CMK (cell line): ENCODE measurements around the gene TTC12.
"Not testable (repeated sequence)": the region's sequence is repeated elsewhere in the genome, so short reads cannot be mapped to it uniquely, and the experiment has no call there.

Source experiments
- DNase-seq: peaks from one replicate; pipeline ENCODE4 v3.0.0-alpha.2; 2010; ENCODE audit warnings: low read depth

TTC12 gene

DNA sequence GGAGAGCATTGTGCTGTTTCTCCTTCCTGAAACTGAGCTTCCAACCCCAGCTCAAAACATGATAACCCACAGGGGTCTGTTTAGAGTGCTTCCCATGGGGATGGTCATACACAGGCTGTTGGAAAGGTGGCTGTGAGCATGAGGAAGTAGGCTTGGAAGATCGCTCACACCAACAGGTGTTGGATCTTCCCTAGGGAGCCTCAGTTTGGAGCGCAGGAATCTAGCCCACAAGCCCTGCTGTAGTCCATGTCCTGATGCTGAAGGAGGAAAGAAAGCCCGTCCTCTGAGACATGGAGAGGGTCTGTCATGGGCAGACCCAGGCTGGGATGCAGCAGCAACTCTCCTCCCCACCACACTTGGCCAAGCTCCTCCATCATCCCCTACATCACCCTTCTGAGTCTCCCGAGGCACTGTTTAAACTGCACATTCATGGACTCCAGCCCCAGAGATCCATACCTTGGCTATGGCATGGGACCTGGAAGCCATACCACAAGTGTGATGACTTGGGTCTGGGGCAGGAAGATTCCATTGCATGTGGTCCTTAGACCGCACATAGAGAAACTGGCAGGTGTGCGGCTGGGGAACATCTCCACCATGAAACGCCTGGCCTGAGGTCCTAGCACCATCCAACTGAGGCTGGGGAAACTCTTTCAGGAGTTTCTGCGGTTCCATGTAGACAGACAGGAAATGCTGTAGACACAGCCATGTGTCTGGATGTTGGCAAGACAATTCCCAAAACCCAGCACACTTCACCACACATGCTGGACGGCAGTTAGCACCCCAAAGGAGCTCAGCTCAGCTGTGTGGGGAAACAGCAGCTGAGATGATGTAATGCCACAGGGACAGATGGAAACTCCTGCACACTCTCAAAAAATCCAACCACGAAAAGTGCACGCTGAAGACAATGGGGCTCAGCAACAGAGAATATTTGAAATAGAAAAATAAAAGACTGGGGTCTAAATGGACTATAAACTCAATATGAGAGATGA, 27.6 kb upstream of the TTC12 start:
- no peak for DNase-seq

DNA sequence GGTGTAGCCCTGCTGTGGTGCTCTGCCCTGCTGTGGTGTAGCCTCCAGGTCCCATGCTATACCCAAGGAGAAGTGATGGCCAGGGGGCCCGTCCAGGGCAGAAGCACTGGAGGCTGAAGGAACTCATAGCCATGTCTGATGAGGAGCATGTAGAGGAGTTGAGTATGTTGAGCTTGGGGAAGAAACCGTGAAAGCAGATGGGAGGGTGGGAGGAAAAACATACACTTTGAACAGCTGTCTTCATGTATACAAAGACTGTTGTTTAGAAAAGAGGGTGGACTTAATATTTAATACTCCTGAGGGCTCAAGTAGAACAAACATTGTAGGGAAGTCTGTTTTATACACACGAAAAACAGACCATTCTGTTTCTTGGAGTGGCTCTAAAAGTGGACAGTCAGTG, 26.6 kb upstream of the TTC12 start:
- DNase-seq = no peak

DNA sequence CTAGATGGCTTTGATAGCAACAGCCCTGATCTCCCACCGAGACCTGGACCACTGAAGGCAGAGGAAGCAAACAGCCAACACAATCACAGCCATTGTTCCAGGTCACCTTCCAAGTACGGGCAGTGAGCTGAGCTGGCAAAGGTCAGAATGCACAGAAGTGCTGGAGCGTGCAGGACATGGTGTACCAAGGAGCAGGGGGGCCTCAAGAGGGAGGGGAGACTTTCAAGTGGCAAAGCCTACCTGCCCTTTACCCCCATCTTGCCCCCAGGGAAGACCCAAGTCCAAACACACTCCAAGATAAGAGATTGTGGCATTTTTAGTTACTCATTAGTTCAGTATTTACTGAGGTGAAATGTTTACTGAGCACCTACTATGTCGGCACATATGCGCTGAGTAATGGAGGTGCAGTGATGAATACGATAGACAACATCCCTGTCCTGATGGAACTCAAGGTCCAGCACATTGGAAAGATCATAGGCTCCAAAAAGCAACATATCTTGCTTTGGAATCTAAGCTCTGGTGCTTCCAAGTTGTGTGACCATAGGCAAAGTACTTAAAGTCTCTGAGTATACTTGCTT, 26.0 kb upstream of the TTC12 start:
- no peak for DNase-seq

DNA sequence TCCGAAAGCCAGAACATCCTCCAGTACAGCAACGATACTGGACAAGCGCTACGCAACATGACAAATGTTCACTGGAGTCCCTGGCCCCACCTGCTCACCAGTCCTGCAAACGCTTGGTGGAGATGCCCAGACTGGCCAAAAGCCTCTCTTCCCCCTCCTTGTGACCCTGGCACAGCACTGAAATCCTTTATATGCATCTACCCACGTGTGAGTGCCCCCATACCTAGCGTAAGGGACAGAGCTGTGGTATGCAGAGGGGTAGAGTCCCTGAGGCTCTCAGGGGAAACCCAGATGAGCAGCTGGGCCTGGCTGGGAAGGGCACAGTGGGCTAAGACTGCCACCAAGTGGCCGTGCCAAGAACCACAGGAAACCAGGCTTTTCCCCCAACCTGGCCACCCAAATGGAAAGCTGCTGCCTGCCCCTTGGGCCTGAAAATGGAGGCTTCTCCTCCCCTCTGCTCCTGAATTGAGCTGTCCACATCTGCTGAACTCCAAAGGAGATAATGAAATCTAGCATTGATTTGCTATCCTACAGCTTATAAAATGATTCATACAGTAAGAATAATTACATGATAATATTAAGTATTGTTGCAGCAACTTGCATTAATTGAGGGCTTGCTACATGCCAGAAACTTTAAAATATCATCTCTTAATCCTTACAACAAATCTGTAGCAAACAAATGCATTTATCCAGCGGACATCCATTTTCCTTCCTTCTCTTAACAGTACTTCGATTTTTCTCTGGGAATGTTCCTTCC, 24.8 kb upstream of the TTC12 start:
- DNase-seq = peak; percentile 8

DNA sequence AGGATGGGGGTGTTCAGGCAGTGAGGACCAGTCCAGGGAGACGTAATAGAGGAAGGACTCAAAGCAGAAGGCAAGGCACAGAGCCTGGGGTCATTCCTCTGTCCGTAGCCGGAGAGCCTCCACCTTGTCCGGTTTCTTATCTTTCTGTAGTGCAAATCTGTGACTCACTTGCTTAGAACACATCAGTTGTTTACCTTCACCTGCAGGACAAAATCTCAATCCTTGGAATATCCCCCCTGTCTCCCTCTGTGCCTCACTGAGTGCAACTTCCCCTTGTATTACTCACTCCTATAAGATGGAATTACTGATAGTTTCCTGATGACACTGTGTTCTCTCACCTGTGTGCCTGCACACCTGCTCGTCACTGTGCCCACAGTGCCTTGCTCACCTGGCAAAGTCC, 20.4 kb upstream of the TTC12 start:
- DNase-seq = no peak

DNA sequence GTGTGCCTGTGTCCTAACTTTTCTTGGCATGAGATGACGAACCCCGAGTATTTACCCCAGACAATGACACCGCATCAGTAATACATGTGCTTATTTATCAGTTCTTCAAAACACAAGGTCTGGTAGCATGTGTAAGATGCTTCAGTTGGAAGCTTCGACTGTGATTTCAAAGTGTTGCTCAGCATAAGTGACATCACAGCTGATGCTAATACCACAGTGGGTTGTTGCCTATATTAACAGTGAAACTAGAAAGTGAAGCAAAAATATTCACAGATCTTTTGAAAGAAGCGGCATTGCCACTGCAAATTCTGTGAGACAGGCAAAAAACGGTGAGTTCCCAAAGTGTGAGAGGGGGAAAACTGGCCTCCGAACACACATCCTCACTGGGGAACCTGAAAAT, 18.4 kb upstream of the TTC12 start:
- no peak for DNase-seq

DNA sequence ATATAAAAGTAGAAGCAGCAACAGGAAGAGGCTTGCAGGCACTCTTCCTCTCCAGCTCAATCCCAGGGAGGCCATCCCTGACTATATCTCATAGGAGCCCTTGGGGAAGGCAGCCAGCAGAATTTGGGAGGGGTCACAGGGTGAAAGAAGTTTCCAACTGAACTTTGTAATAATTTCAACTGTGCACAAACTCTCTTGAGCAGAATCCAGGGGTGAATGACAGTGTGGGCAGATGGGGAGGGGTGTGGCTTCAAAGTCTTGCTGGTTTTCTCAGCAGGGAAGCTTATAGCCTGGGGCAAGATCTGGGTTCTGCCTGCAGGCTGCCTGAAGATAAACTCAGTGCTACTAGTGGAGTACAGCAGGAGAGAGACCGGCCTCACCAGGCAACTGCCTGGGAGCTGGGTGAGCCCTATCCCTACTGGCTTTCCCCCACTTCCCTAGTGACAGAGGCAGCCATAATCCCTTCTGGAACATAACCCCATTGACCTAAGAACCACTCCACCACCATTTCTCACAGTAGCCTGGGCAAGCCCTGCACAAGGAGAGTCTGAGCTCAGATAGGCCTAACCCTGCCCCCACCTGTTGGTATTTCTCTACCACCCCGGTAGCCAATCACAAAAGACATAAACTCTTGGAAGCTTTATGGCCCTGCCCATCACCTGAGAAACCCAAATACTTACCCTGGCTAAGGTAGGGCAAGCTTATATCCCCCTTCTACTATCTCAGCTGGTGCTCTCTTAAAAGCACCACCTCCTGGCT, 17.8 kb upstream of the TTC12 start:
- DNase-seq = no peak

DNA sequence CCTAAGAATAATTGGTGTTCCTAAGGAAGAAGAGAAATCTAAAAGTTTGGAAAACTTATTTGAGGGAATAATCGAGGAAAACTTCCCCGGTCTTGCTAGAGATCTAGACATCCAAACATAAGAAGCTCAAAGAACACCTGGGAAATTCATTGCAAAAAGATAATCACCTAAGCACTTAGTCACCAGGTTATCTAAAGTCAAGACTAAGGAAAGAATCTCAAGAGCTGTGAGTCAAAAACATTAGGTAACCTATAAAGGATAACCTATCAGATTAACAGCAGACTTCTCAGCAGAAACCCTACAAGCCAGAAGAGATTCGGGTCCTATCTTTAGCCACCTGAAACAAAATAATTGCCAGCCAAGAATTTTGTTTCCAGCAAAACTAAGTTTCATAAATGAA, 15.9 kb upstream of the TTC12 start:
- not testable (repeated sequence) for DNase-seq

DNA sequence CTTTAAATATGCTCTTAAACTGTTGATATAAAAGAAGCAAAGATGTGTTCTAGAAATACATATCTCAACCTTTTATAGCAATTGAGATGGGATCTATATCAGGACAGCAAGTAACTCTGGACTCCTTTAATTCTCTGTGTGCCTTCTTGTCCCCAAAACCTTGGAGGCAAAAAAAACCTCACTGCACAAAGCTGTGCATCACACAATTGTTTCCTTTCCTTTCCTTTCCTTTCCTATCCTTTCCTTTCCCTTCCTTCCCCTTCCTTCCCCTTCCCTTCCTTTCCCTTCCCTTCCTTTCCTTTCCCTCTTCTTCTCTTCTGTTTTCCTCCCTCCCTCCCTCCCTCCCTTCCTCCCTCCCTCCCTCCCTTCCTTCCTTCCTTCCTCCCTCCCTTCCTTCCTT, 9.5 kb upstream of the TTC12 start:
- no peak for DNase-seq

DNA sequence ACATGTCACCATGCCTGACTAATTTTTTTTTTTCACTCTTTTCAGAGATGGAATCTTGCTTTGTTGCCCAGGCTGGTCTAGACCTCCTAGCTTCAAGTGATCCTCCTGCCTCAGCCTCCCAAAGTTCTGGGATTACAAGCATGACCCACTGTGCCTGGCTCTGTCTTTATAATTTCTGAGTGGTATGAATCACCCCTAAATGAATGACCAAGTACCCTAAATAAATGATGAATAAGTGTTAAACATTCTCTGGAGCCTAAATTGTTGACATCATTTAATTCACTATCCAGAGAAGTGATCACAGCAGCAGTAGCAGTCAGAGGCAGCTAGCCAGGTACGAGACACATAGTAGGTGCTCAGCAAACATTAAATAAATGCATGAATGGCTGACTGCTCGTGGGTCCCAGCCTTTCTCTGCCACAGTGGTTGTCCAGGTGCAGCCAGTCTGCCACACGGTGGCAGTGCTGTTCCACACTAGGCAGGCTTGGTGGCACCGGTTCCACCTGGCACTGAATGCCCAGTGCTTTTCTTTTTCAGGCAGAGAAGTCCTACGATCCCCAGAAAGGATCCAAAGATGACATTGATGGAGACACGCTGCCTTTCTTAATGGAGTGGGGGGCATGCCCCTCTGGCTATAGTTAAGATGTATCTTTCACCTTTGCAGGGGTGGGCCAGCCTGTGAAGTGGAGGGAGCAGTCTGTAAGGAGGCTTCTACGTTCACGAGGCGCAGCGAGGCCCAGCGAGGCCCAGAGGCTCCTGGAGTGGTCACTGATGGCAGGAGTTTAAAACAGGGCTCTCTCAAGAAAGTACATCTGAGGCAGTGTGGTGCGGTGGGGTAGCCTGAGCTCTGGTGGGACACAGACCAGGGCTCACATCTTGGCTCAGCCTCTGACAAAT, 8.7 kb upstream of the TTC12 start:
- DNase-seq = no peak

DNA sequence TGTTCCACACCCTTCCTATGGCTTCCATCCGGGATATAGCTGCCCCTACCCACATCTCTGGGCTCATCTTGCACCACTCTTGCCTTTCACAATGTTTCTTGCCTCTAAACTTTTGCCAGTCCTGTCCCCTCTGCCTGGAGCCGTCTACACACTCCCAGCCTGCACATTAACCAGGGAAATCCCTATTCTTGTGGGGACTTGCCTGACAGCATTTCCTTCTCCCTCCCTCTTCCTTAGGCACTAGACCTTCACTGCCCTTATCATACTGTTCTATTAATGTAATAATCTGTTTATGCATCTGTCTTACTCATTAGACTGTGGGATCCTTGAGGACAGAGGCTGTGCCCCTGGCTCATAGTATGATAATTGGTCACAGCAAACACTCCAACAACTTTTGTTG, 5.8 kb upstream of the TTC12 start:
- DNase-seq = no peak

DNA sequence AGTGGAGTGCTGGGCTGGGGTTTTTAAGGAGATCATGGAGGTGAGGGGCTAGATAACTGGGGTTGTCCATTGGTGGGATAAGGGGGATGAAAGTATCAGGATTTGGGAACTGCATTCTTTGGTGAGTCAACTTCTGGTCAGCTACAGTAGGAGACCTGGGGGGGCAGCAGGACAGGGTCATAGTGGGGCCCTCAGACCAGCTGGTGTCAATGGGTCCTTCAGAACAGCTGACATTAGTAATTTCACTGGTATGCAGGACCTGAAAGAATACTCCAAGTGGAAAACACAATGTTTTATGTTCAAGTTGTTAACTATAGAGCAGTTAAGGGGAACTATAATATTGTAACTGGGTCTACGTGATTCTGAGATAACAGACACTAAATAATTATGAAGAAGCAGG, 2.8 kb upstream of the TTC12 start:
- no peak for DNase-seq

DNA sequence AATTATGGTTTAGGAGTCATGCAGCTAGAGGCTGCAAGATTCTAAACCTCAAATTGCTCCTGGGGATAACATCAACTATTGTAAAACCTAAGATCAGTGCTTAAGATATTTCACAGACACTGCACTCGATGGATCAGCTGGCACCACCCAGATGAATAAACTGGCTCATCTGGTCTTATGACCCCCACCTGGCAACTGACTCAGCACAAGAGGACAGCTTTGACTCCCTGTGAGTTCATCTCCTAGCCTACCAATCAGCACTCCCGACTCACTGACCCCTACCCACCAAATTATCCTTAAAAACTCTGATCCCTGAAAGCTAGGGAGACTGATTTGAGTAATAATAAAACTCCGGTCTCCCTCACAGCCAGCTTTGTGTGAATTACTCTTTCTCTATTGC, 782 bp upstream of the TTC12 start:
- no peak for DNase-seq

DNA sequence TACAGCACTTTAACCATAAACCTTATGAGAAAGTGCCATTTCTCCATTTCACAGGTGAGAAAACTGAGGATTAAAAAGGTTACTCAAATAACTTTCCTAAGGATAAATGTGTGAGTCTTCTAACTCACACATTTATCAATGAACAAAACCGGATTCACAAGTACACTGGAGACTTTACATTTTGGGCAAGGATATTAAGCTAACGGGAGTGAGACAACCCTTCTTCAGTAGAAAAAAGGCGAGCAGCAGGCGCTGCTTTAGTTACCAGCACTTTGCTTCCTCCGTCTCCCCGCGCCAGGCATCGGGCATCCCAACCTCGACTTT, 356 bp upstream of the TTC12 start:
- no peak for DNase-seq

DNA sequence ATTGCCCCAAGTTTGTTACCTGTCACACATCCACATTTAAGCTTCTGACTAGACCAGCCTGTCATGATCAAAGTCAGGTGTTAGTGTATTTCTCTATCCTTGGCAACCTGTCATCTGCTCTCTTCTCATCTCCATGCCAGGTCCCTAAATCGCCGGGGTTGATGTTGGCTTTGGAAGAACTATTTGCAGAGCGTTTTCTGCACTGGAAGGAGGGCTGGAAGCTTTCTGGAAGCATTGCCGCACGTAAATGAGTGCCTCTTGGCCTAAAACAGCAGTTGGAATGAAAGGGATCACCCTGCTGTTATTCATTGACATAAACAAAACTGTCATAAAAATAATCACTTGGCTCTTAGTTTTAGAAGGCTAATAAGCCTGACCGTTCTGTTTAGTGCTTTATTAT, 1.4 kb downstream of the TTC12 start:
- no peak for DNase-seq

DNA sequence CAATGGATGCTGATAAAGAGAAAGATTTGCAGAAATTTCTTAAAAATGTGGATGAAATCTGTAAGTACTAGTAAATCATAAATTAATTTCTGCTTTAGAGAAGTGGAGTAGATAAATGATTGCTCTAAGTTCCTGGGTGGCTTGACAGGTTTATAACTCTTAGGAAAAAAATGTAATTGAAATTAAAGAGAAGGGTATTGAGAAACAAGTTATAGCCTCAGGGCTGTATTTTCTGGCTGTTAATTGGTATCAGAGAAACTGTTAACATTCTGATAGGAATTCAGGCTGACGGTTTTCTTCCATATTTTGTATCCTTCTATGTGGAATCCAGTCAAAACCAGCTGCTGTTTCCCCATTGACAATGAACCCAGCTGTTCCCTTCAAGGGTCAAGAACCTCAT, 1.9 kb downstream of the TTC12 start:
- DNase-seq = no peak

DNA sequence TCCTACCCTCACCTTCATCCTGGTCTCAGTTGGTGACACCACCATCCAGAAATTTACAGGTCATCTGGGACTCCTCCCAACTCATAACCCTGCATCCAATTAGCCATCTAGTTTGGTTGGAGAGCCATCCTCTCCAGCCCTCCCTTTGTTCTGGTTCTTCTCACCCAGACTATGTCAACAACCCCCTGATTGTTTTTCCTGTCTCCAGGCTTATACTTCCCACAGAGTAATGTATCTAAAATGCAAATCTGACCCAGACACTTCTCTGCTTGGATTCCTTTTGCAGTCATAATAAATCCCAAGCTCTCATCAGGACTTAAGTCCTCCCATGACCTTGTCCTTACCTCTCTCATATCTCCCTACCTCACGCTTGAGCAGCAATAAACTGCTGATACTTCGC, 3.0 kb downstream of the TTC12 start:
- DNase-seq = no peak

DNA sequence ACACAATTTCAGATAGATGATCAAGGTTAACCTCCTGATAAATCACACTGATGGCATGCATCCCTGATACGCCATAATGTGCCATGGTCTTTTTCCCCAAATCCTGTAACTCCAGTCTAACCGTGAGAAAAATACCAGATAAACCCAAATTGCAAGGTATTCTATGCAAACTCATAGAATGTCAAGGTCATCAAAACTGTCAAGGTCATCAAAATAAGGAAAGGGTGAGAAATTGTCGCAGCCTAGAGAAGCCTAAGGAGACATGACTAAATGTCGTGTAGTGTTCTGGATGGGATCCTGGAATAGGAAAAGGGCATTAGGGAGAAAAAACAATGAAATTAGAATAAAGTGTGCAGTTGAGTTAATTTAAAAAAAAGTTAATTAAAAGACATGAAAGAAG, 4.7 kb downstream of the TTC12 start:
- no peak for DNase-seq

DNA sequence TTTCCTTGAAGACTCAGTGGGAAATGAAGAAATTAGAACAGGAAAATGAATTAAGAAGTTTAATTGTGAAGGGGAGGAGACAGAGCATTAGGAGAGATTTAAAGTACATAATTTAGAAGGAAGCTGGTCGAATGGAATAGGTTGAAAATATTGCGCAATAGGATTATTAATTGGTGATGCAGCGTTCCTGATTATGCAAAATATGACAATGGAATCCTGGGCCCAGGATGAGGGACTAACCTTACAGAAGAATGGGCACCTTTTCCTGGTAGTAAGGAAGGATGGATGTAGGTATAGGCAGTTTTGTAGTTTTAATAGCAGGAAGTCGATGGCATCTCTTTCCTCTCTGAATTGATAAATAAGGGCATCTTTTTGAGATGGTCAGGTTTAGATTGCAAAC, 7.8 kb downstream of the TTC12 start:
- DNase-seq = no peak

DNA sequence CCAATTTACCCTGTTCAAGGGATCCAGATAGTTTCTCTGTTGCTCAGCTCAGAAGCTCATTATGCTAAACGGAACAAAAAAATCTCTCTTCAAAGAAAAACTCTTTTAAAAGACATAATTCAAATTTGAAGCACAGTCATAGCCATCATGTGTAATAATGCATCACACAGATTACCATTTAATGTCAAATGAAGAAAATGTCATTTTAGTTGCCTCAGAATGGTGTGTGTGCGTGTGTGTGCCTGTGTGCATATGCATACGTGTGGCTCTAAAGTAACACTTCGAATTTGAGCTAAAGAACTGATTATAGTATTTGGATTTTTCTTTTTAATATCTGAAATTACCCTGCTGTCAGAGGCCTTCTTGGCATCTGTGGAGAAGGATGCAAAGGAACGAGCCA, 9.9 kb downstream of the TTC12 start:
- DNase-seq = no peak

DNA sequence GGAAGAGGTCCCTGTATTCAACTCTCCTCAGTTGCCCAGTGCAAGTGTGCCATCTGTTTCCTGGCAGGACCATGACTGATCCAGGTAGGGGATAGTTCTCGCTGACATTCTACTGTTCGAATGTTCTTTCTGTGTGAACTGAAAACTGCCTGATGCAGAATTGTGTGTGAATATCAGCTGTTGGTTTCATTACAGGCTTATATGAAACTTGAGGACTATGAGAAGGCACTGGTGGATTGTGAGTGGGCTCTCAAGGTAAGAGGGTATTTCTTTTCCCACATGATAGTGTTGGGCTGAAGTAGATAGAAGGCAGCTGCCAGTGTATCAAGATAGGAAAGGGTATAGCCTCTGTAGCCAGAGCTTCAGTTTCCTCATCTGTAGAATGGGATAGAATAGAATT, 15.3 kb downstream of the TTC12 start:
- DNase-seq = no peak
